Ovary (tissue), 9 donors: Measurements from ENCODE around the gene RSF1. TPM values are rescaled to one million over a fixed set of nuclear protein-coding genes. Genes with fewer than 3 reads are reported as not detected.
A peak's percentile ranks its signal among the peaks of the same experiment; 100 is the strongest.

Experiments
- DNase-seq, 5 donors: peaks; one replicate each; pipeline ENCODE4 v3.0.0-alpha.2; 2019 to 2020
- H3K27ac ChIP-seq, 2 donors: fragments of 200-600 bp; one replicate each; pipeline versions ENCODE4 v1.5.1 to v1.8.0; 2019 to 2022
- H3K27me3 ChIP-seq: fragments of 200-600 bp; one replicate; pipeline ENCODE4 v1.8.0; 2022
- H3K36me3 ChIP-seq: fragments of 200-600 bp; sonication (generic); one replicate; pipeline ENCODE4 v1.5.1; 2019
- H3K4me1 ChIP-seq: one replicate; pipeline ENCODE4 v1.8.1; 2013; ENCODE audit warnings: mild to moderate bottlenecking, moderate library complexity; ENCODE audit not compliant: insufficient read depth
- H3K4me3 ChIP-seq: fragments of 200-600 bp; sonication (generic); one replicate; pipeline ENCODE4 v1.5.1; 2017
- H3K9me3 ChIP-seq, 2 donors: fragments of 200-600 bp in 1 of 2; sonication (generic) in 1 of 2; one replicate each; pipeline versions ENCODE4 v1.5.1 to v1.8.1; 2013 to 2019; ENCODE audit warnings: mild to moderate bottlenecking in 1 of 2, moderate library complexity in 1 of 2
- EP300 ChIP-seq: sonication (generic); formaldehyde crosslinking; IDR thresholded peaks from one replicate; pipeline ENCODE4 v1.6.1; 2017; ENCODE audit warnings: antibody characterized with exemption
- POLR2A ChIP-seq: fragments of 450-650 bp; IDR thresholded peaks from one replicate; pipeline ENCODE4 v1.6.1; 2017; ENCODE audit warnings: antibody characterized with exemption, mild to moderate bottlenecking, moderate library complexity
- WGBS, 3 donors: extraction: QIAGEN DNeasy Blood & Tissue Kit in 1 of 3; methylation state at CpG; one replicate each; pipeline versions ENCODE4 v1.1.5 to v1.1.7; 2013 to 2017; 5-methylcytosine and 5-hydroxymethylcytosine counted together
- intact Hi-C, 4 donors: fragments of 100-400 bp; cut with DNase I; formaldehyde crosslinking; loops; one replicate each; pipeline versions ENCODE4 v1.11.0 to v1.15.1; 2022 to 2023
- polyA plus RNA-seq, 2 donors: library from polyadenylated mRNA; stranded (reverse); fragments of 200-250 nt in 1 of 2; fragments of 350-450 nt in 1 of 2; fragmentation: Illumina TruSeq in 1 of 2; extraction: RNeasy Lipid Tissue Mini Kit (QIAGEN cat#74804) in 1 of 2; gene quantifications; one replicate each; pipeline ENCODE4 v1.2.3, GENCODE V29; 2013 to 2014
- small RNA-seq: library from RNA; depleted of rRNA; stranded (forward); fragments of <200 nt; gene quantifications from one replicate; pipeline ENCODE3, GENCODE V24; 2016
- total RNA-seq, 7 donors: library from RNA; depleted of rRNA in 2 of 7; stranded (reverse); fragments of >200 nt in 2 of 7; fragmentation: NEBNext Ultra II Directional in 3 of 7; extraction: Animal tissue kit (Norgen Biotek cat#: 25700) in 3 of 7; gene quantifications; one replicate each; pipeline versions ENCODE4 v1.1.0 to v1.2.4, GENCODE V29; 2016 to 2023
- TF ChIP-seq, protein P1 (sequence below), 3 donors: fragments of 450-650 bp in 2 of 3; fragments of 200-600 bp in 1 of 3; IDR thresholded peaks; one replicate each; pipeline versions ENCODE4 v1.5.1 to v1.8.0; 2016 to 2022; ENCODE audit warnings: antibody characterized with exemption in 3 of 3, mild to moderate bottlenecking in 1 of 3
- donor health status: DM: no; HTN: no; CAD: no; lungs with moderate emphysema.
- donor health status: DM: no; HTN: no; CAD: no.
- donor health status: Bipolar disorder and iron deficiency.
- donor health status: DM: yes; HTN: yes; CAD: no.
- donor health status: DM: no; HTN: no; CAD: no.
- donor health status: DM: yes; HTN: yes; CAD: no.

The RSF1 gene
- total and polyA plus RNA-seq, 9 donors, result 14.8 to 89.2 (median 76.4) TPM

DNA sequence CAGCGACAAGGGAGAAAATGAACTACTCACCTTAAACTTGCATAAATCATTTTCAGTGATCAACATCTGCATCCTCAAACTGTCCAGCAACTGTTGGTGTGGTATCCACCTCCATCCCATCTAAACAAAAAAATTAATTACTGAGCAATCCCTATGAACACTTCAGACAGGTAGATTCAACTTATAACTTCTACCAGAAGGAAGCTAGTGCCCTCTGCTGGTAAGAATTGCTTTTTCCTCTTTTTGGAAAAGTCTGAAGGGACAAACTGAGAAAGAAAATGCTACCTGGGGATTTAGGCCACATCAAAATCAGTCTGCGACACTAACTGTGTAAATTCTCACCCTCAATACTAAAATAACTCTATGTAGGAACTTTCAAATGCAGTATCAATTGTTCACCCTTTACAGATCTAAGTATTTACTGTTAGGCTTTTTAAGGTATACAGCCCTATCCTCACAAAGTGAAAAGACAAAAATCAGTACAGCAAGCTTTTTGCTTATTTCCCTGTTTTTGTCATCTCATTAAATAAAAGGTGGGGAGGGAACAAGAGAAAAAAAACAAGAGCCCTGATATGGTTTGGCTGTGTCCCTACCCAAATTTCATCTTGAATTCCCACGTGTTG, 200.8 kb downstream of the RSF1 start:
- intact Hi-C loops, result loop anchor here in 2 of 4 donors (5.0 to 10.0 kb wide), 5 partner anchors 65 to 487 kb away; partner anchors contain the start of gene PAK1 (in 1 of the 2)
- peaks cover 2% of the 10 kb centered on the region for H3K4me1 ChIP-seq
- TF ChIP-seq, protein P1, sequence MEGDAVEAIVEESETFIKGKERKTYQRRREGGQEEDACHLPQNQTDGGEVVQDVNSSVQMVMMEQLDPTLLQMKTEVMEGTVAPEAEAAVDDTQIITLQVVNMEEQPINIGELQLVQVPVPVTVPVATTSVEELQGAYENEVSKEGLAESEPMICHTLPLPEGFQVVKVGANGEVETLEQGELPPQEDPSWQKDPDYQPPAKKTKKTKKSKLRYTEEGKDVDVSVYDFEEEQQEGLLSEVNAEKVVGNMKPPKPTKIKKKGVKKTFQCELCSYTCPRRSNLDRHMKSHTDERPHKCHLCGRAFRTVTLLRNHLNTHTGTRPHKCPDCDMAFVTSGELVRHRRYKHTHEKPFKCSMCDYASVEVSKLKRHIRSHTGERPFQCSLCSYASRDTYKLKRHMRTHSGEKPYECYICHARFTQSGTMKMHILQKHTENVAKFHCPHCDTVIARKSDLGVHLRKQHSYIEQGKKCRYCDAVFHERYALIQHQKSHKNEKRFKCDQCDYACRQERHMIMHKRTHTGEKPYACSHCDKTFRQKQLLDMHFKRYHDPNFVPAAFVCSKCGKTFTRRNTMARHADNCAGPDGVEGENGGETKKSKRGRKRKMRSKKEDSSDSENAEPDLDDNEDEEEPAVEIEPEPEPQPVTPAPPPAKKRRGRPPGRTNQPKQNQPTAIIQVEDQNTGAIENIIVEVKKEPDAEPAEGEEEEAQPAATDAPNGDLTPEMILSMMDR (IDR thresholded peaks at IDR 0.05), result peak; percentile 33 to 74 (median 68)
- TF ChIP-seq EP300 (no peak), POLR2A (no peak)
- no peaks in the 10 kb centered on the region for H3K36me3 ChIP-seq
- DNase-seq, result no peak
- H3K4me3 ChIP-seq, result no peak overlapping the region
- no peak overlapping the region for H3K27ac ChIP-seq
- no peaks in the 10 kb centered on the region for H3K27me3 ChIP-seq
- 74 to 80% (median 77%) methylated on average over 3 of the region's 3 CpGs for WGBS, 3 donors
- no peaks in the 10 kb centered on the region for H3K9me3 ChIP-seq

DNA sequence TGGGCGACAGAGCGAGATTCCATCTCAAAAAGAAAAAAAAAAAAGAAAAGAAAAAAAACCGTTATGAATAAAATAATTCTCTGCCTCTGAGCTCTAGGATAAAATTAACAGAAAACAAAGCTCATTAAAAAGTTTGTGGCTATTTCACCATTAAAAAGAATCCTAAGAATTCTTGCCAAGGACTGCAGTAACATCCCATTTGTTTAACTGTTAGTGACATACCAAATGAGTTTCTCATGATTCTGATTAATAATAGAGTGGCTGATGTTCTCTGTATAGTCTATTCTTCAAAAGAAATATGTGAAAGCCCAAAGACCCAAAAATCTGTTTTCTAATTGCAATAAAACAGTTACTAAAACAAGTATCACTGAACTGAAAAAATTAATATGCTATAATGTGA, 202.6 kb downstream of the RSF1 start:
- H3K4me1 ChIP-seq, result peaks cover 2% of the 10 kb centered on the region
- TF ChIP-seq POLR2A, result no peak
- TF ChIP-seq, protein P1 (IDR thresholded peaks at IDR 0.05), result no peak
- TF ChIP-seq EP300, result no peak
- 8 to 39% (median 13%) methylated on average over 3 of the region's 3 CpGs for WGBS, 3 donors
- no peak overlapping the region for H3K4me3 ChIP-seq
- no peak for DNase-seq
- H3K36me3 ChIP-seq, result no peaks in the 10 kb centered on the region
- intact Hi-C loops, result loop anchor here in 2 of 4 donors (5.0 to 10.0 kb wide), 4 partner anchors 63 to 426 kb away; partner anchors contain the start of gene PAK1 (in 1 of the 2)
- no peaks in the 10 kb centered on the region for H3K9me3 ChIP-seq
- H3K27me3 ChIP-seq, result no peaks in the 10 kb centered on the region
- H3K27ac ChIP-seq, result no peak overlapping the region

- Histone ChIP-seq H3K4me3 (no peak overlapping the region), H3K9me3 (no peaks in the 10 kb centered on the region), H3K36me3 (no peaks in the 10 kb centered on the region), H3K27ac (no peak overlapping the region), H3K27me3 (no peaks in the 10 kb centered on the region), H3K4me1 (peaks cover 2% of the 10 kb centered on the region)
- TF ChIP-seq EP300 (no peak), POLR2A (no peak)
- TF ChIP-seq, protein P1 (IDR thresholded peaks at IDR 0.05), result no peak
- intact Hi-C loops, result loop anchor here in 2 of 4 donors (10.0 kb wide), 3 partner anchors 57 to 417 kb away; partner anchors contain the start of gene PAK1 (in 1 of the 2)
- no peak for DNase-seq
These were observed 208.6 kb downstream of the RSF1 start for GRCh38 chr11:77611921-77612320.

Small RNAs within 50 kb of the gene (small RNA-seq; reads per million reads assigned to genes)
- gene RF00019, result not detected

Other genes with a start within 250 kb of the RSF1 start
- gene AQP11, start 230.8 kb downstream of the RSF1 start, total RNA-seq, result 10 to 100 TPM in 4 of 7 donors, 1 to 10 TPM in 3; 4.9 to 14.2 (median 10.3) TPM
- 10 to 100 TPM in 1 of 2 donors, 1 to 10 TPM in 1; 7.7 to 19.1 TPM for gene AQP11, start 230.8 kb downstream of the RSF1 start, polyA plus RNA-seq
- gene CLNS1A, start 182.9 kb downstream of the RSF1 start, total RNA-seq, result 100 to 1,000 TPM; 117 to 147 (median 130) TPM
- gene CLNS1A, start 182.9 kb downstream of the RSF1 start, polyA plus RNA-seq, result 100 to 1,000 TPM; 121 to 155 TPM
- 10 to 100 TPM; 21.8 to 50.7 (median 38.9) TPM for gene AAMDC, start 422 bp upstream of the RSF1 start, total RNA-seq
- gene AAMDC, start 422 bp upstream of the RSF1 start, polyA plus RNA-seq, result 10 to 100 TPM; 77.2 to 77.6 TPM
- 10 to 100 TPM; 26.2 to 37.7 (median 30.5) TPM for gene INTS4, start 173.9 kb upstream of the RSF1 start, total RNA-seq
- gene INTS4, start 173.9 kb upstream of the RSF1 start, polyA plus RNA-seq, result 10 to 100 TPM; 15.7 to 28.7 TPM
- gene KCTD14, start 202.6 kb upstream of the RSF1 start, total RNA-seq, result 1 to 10 TPM in 4 of 7 donors, under 1 TPM in 3; 0.24 to 5.2 (median 1.5) TPM
- gene KCTD14, start 202.6 kb upstream of the RSF1 start, polyA plus RNA-seq, result 1 to 10 TPM in 1 of 2 donors, under 1 TPM in 1; 0.73 to 2.7 TPM
- gene THRSP, start 243.1 kb upstream of the RSF1 start, total RNA-seq, result under 1 TPM in 2 of 7 donors, not detected in 5; 0.18 to 0.40 TPM
- gene THRSP, start 243.1 kb upstream of the RSF1 start, polyA plus RNA-seq, result 1 to 10 TPM in 1 of 2 donors, not detected in 1; 1.1 TPM